ENCODE results near the gene RAI1.
"Not testable (repeated sequence)": the region's sequence is repeated elsewhere in the genome, so short reads cannot be mapped to it uniquely, and the experiment has no call there.

RAI1 gene

DNA sequence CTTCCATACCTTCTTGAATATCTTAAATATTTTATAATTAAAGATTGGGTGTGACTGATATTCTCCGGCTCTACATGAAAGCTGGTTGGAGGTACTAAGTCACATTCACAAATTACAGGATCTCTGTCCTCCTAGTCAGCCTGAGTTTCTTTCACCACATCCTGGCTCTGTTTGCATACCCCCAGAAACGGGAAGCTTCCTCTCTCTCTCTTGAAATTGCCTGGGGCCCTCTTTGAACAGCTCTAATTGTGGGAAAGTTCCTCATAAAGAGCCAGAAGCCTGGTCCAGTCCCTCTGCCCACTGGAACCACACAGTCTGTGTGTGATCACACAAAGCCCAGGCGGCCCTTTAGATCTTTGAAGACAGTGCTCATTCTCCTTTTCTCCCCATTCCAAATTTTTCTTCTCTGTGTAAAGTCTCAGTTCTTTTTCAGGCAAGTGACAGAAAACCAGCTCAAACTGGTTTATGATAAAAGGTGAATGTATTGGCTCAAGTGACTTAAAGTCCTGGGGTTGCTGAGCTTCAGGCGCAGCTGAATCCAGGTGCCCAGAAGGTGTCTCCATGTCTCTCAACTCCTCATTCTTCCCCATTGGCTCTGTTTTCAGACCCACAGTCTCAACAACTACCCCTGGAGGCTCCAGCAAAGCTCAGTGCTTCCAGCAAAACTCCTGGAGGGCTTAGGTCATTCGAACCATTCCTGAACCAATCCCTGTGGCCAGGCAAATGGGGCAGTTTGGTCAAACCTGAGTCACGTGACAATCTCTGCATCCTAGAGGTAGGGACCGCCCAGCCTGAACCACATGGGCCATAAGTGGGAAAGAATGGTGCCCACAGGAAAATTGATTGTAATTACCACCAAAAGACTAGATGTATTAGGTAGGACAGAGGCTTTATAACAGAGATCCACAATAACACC lies 8.5 kb upstream of the RAI1 start:
- H4K20me1 ChIP-seq: no peaks in the 10 kb centered on the region
- H3K36me3 ChIP-seq: no peaks in the 10 kb centered on the region
- H3K9ac ChIP-seq: no peak overlapping the region
- peak overlapping the region; percentile 18 for H3K4me2 ChIP-seq
- H3K9me3 ChIP-seq: no peaks in the 10 kb centered on the region
- no peaks in the 10 kb centered on the region for H3K27me3 ChIP-seq
- no peak overlapping the region for H3K27ac ChIP-seq
- no peak for TF ChIP-seq Cebpa-rat (IDR thresholded peaks at IDR 0.05)
- H3K4me1 ChIP-seq: peaks cover 55% of the 10 kb centered on the region
- H3K4me3 ChIP-seq: no peak overlapping the region

DNA sequence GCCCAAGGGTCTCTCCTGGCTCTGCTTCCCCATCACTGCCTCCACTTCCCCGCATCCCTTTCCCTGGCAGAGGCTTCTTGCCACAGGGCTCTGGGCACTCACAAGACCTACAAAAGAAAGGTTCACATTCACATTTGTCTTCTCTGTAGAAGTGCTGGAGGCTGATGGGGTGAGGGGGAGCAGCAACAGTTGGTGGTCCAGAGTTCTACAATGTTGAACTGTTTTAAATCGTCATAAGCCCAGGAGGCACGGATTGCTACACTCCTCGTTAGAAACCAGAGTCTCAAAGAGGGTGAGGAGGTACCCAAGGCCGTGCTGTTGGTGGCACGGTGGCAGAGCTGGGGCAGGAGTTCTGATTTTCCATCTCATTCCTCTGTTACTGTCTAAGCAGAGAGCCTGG lies 5.8 kb upstream of the RAI1 start:
- Histone ChIP-seq H3K9me3 (no peaks in the 10 kb centered on the region), H3K27me3 (no peaks in the 10 kb centered on the region), H3K9ac (no peak overlapping the region), H3K4me2 (no peak overlapping the region), H4K20me1 (no peaks in the 10 kb centered on the region), H3K4me3 (no peak overlapping the region), H3K4me1 (peaks cover 37% of the 10 kb centered on the region), H3K36me3 (no peaks in the 10 kb centered on the region), H3K27ac (no peak overlapping the region)
- no peak for TF ChIP-seq Cebpa-rat (IDR thresholded peaks at IDR 0.05)

DNA sequence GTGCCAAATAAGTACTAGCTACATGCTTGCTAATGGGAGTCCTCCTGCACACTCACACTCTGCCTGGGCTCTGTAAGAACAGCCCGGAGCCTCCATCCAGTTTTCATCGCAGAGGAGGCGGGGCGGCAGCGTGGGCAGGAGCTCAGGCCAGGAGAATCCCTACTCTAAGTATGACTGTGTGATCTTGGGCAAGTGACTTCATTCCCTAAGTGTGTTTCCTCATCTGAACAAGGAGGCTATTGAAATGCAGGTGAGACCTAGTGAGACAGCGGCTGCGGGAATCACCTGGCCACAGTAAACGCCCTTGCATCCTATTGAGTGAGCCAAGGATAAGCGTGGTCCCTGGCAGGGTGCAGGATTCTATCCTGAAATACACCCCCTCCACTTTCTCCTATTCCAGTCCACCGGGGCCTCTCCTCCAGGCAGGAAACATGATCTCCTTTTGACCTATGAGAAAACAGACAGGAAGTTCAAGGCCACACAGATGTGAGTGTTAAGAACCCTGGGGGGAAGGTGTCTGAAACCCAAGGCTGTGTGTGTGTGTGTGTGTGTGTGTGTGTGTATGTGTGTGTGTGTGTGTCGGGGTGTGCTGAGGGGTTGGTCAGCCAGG lies 5.2 kb upstream of the RAI1 start:
- no peaks in the 10 kb centered on the region for H3K36me3 ChIP-seq
- no peaks in the 10 kb centered on the region for H4K20me1 ChIP-seq
- no peak overlapping the region for H3K4me3 ChIP-seq
- peaks cover 35% of the 10 kb centered on the region for H3K4me1 ChIP-seq
- no peak overlapping the region for H3K27ac ChIP-seq
- TF ChIP-seq Cebpa-rat (IDR thresholded peaks at IDR 0.05): no peak
- peak overlapping the region; percentile 47 for H3K4me2 ChIP-seq
- H3K9ac ChIP-seq: no peak overlapping the region
- no peaks in the 10 kb centered on the region for H3K27me3 ChIP-seq
- no peaks in the 10 kb centered on the region for H3K9me3 ChIP-seq

DNA sequence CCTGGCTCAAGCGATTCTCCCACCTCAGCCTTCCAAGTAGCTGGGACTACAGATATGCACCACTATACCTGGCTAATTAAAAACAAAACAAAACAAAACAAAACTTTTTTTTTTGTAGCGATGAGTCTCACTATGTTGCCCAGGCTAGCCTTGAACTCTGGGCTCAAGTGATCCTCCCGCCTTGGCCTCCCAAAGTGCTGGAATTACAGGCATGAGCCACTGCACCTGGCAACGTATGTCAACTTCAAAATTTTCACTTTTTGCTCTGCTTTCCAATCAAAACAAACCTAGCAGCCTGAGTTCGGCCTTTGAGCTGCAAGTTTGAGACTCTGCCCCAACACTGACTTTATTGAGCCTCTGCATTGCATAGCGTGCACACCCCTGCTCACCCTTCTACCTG lies 4.5 kb upstream of the RAI1 start:
- Histone ChIP-seq H3K9ac (no peak overlapping the region), H4K20me1 (no peaks in the 10 kb centered on the region), H3K27ac (no peak overlapping the region), H3K4me2 (peak overlapping the region; percentile 47), H3K4me1 (peaks cover 33% of the 10 kb centered on the region), H3K27me3 (no peaks in the 10 kb centered on the region), H3K4me3 (no peak overlapping the region), H3K36me3 (no peaks in the 10 kb centered on the region), H3K9me3 (no peaks in the 10 kb centered on the region)
- no peak for TF ChIP-seq Cebpa-rat (IDR thresholded peaks at IDR 0.05)

DNA sequence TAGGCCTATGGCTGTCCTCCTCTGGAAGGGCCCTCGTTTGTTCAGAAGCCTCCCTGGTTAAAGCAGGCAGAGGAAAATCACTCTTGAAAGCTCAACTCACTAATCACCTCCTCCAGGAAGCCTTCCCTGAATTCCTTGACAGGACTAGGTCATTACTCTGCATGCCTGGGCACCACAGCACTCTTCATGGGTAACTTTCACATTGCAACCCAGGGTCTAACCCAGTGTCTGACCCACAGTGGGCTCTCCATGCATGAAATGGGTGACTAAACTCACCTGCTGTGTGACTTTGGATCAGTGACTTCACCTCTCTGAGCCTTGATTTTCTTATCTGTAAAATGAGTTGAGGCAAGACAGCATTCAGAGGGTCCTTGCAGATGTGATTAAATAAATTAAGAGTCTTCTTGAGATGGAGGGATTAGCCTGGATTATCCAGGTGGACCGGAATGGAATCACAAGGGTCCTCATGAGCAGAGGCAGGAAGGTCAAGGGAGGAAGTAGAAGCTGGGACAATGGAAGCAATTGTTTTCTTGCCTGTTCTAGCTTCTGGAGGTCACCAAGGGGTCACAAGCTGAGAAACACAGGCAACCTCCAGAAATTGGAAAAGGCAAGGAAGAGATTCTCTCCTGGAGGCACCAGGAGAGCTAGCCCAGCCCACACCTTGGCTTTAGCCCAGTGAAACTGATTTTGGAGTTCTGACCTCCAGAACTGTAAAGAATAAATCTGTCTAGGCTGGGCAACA lies 3.8 kb upstream of the RAI1 start:
- peaks cover 28% of the 10 kb centered on the region for H3K4me1 ChIP-seq
- H3K27me3 ChIP-seq: no peaks in the 10 kb centered on the region
- no peaks in the 10 kb centered on the region for H3K9me3 ChIP-seq
- H4K20me1 ChIP-seq: no peaks in the 10 kb centered on the region
- 0 out of 2 replicates have a peak overlapping the region, but pooled peaks have one; percentile 47 for H3K4me2 ChIP-seq
- H3K27ac ChIP-seq: no peak overlapping the region
- H3K9ac ChIP-seq: no peak overlapping the region
- no peaks in the 10 kb centered on the region for H3K36me3 ChIP-seq
- no peak for TF ChIP-seq Cebpa-rat (IDR thresholded peaks at IDR 0.05)
- no peak overlapping the region for H3K4me3 ChIP-seq

DNA sequence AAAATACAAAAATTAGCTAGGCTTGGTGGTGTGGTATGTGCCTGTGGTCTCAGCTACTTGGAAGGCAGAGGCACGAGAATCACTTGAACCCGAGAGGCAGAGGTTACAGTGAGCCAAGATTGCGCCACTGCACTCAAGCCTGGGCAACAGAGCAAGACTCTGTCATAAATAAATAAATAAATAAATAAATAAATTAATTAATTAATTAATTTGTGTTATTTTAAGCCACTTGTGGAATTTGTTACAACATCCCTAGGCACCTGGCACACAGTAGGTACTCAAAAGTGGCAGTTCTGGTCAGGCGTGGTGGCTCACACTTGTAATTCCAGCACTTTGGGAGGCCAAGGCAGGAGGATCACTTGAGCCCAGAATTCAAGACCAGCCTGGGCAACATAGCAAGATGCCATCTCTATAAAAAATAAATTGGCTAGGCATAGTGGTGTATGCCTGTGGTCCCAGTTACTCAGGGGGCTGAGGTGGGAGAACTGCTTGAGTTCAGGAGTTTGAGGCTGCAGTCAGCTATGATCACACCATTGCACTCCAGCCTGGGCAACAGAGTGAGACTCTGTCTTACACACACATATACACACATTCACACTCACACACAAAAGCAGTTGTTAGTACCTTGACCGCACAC lies 3.1 kb upstream of the RAI1 start:
- H3K9me3 ChIP-seq, H3K9ac ChIP-seq, H3K36me3 ChIP-seq, H3K27me3 ChIP-seq, H3K4me2 ChIP-seq, H3K27ac ChIP-seq, H4K20me1 ChIP-seq, H3K4me3 ChIP-seq: not testable (repeated sequence)
- H3K4me1 ChIP-seq: peaks cover 24% of the 10 kb centered on the region

DNA sequence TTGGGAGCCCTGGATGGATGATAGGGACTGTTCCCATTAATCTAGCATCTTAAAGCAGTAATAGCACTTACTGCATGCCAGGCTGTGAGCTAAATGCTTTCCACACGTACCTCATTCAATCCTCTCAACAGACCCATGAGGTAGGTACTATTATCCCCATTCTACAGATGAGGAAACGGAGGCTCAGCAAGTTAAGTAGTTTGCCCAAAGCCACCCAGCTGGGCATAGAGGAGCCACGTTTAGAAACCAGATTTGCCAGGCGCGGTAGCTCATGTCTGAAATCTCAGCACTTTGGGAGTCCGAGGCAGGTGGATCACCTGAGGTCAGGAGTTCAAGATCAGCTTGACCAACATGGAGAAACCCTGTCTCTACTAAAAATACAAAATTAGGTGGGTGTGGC lies 2.0 kb upstream of the RAI1 start:
- no peak for TF ChIP-seq Cebpa-rat (IDR thresholded peaks at IDR 0.05)
- no peak overlapping the region for H3K4me2 ChIP-seq
- H3K27ac ChIP-seq: no peak overlapping the region
- H3K4me1 ChIP-seq: peaks cover 35% of the 10 kb centered on the region
- H3K27me3 ChIP-seq: no peaks in the 10 kb centered on the region
- H4K20me1 ChIP-seq: peaks cover 13% of the 10 kb centered on the region
- no peaks in the 10 kb centered on the region; the same call in 1 of the 2 replicates for H3K36me3 ChIP-seq
- no peak overlapping the region for H3K9ac ChIP-seq
- no peak overlapping the region for H3K4me3 ChIP-seq
- no peaks in the 10 kb centered on the region for H3K9me3 ChIP-seq

DNA sequence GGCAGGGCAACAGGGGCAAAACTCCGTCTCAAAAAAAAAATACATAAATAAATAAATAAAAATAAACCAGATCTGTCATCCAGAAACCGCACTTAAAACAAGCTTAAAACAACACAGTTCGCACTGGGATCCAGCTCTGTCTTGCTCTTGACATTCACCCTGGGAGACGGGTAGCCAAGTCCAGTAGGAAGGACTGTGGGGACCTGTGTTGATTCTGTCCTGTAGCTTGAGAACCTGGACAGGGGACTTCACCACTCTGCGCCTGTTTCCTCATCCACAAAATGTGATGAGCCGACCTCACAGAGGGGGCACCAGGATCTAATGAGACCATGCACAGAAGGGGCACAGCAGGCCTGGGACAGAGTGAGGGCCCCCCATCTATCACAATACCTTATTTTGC lies 1.5 kb upstream of the RAI1 start:
- no peaks in the 10 kb centered on the region for H3K9me3 ChIP-seq
- H3K36me3 ChIP-seq: peaks cover 1% of the 10 kb centered on the region; the same call in 1 of the 2 replicates
- no peak overlapping the region for H3K4me2 ChIP-seq
- H3K9ac ChIP-seq: no peak overlapping the region
- TF ChIP-seq Cebpa-rat (IDR thresholded peaks at IDR 0.05): no peak
- H3K4me1 ChIP-seq: peaks cover 40% of the 10 kb centered on the region
- no peaks in the 10 kb centered on the region for H3K27me3 ChIP-seq
- no peak overlapping the region for H3K27ac ChIP-seq
- H3K4me3 ChIP-seq: no peak overlapping the region
- peaks cover 18% of the 10 kb centered on the region for H4K20me1 ChIP-seq

DNA sequence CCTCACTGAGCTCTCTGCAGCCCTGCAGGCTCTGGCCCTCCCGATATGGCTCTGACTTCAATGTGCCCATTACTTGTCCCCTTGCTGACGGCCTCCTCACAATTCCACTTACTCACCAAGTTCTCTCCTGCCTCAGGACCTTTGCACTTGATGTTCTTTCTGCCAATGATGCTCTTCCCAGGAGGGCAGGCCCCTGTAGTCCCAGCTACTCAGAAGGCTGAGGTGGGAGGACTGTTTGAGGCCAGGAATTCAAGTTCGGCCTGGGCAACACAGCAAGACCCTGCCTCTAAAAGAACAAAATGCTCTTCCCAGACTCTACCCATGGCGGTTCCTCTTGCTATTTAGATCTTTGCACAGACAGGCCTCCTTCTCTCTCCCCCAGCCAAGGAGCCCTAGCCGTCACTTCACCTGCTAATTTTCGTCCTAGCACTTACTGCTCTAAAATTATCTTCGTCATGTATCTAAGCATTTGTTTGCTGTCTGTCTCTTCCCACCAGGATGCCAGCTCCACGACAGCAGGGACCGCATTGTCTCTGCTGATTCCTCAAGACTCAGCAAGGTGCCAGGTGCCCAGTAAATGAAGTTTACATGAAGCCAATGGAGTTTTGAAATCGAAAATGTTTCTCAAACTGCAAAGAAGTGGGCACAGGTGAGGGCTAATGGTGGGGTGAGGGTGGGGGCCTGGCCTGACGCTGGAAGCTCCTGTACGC lies 626 bp upstream of the RAI1 start:
- Histone ChIP-seq H3K4me2 (peak overlapping the region; percentile 99), H3K27ac (no peak overlapping the region), H3K27me3 (no peaks in the 10 kb centered on the region), H3K36me3 (peaks cover 6% of the 10 kb centered on the region; the same call in 1 of the 2 replicates), H4K20me1 (peaks cover 27% of the 10 kb centered on the region), H3K4me3 (peak overlapping the region; percentile 96; the same call in 1 of the 2 replicates), H3K9me3 (no peaks in the 10 kb centered on the region), H3K4me1 (peaks cover 48% of the 10 kb centered on the region), H3K9ac (no peak overlapping the region)
- TF ChIP-seq Cebpa-rat (IDR thresholded peaks at IDR 0.05): no peak

All from BLaER1 (cell line).